ENCODE data around the gene EML6. TPM values are rescaled to one million over a fixed set of nuclear protein-coding genes. Genes with fewer than 3 reads are reported as not detected.

The EML6 gene
- total RNA-seq, 4 donors from 2014 or later = 5.9 to 11.0 (median 7.9) TPM

DNA sequence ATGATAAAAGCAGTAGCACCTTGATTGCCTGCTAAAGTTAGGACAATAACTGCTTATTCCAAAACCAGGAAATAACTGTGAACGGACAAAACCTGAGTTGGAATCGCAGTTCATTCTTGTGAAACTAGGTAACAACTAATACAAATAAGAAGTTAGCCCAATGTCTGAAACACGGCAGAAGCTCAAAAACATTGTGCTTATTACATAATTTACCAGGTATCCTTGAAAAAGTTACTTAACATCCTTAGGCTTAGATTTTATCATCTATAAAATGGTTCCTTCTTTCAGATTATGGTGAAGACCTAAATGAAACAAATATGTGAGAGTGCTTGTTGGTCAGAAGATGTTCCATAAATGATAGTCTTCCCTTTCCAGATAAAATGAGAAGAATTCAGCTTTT is 294.4 kb downstream of the EML6 start:
- Histone ChIP-seq H3K4me3 (no peak overlapping the region), H3K27ac (no peak overlapping the region), H3K4me1 (peaks cover 0 to 9% (median 0%) of the 10 kb centered on the region in 4 donors), H3K27me3 (no peaks in the 10 kb centered on the region), H3K36me3 (peaks cover 0 to 6% (median 0%) of the 10 kb centered on the region in 3 donors), H3K9me3 (no peaks in the 10 kb centered on the region)
- no peak for DNase-seq
- TF ChIP-seq POLR2A (IDR thresholded peaks at IDR 0.05) = no peak
- TF ChIP-seq, protein P1, sequence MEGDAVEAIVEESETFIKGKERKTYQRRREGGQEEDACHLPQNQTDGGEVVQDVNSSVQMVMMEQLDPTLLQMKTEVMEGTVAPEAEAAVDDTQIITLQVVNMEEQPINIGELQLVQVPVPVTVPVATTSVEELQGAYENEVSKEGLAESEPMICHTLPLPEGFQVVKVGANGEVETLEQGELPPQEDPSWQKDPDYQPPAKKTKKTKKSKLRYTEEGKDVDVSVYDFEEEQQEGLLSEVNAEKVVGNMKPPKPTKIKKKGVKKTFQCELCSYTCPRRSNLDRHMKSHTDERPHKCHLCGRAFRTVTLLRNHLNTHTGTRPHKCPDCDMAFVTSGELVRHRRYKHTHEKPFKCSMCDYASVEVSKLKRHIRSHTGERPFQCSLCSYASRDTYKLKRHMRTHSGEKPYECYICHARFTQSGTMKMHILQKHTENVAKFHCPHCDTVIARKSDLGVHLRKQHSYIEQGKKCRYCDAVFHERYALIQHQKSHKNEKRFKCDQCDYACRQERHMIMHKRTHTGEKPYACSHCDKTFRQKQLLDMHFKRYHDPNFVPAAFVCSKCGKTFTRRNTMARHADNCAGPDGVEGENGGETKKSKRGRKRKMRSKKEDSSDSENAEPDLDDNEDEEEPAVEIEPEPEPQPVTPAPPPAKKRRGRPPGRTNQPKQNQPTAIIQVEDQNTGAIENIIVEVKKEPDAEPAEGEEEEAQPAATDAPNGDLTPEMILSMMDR (IDR thresholded peaks at IDR 0.05) = no peak

DNA sequence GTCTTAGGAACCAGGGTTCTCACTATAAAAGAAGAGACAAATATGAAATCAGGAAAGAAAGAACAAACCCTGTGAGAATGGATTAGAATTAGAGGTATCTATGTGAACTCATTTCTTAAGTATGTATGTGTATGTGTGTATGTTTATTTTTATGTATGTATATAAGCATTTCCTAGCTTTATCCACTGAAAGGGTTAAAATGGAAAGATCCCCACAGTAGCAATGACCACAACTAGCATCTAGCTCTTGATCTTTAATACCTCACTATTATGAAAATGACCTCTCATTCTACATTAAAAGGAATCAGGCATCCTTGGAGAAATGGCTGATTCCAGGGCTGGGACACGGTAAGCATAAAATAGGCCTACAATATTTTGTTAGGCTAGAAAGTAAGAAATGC is 295.2 kb downstream of the EML6 start:
- H3K9me3 ChIP-seq = no peaks in the 10 kb centered on the region
- no peak for TF ChIP-seq POLR2A (IDR thresholded peaks at IDR 0.05)
- TF ChIP-seq, protein P1 (IDR thresholded peaks at IDR 0.05) = no peak
- no peaks in the 10 kb centered on the region for H3K27me3 ChIP-seq
- peaks cover 0 to 9% (median 0%) of the 10 kb centered on the region in 4 donors for H3K4me1 ChIP-seq
- no peak overlapping the region for H3K4me3 ChIP-seq
- no peak overlapping the region for H3K27ac ChIP-seq
- peaks cover 0 to 6% (median 0%) of the 10 kb centered on the region in 3 donors for H3K36me3 ChIP-seq
- DNase-seq = no peak

DNA sequence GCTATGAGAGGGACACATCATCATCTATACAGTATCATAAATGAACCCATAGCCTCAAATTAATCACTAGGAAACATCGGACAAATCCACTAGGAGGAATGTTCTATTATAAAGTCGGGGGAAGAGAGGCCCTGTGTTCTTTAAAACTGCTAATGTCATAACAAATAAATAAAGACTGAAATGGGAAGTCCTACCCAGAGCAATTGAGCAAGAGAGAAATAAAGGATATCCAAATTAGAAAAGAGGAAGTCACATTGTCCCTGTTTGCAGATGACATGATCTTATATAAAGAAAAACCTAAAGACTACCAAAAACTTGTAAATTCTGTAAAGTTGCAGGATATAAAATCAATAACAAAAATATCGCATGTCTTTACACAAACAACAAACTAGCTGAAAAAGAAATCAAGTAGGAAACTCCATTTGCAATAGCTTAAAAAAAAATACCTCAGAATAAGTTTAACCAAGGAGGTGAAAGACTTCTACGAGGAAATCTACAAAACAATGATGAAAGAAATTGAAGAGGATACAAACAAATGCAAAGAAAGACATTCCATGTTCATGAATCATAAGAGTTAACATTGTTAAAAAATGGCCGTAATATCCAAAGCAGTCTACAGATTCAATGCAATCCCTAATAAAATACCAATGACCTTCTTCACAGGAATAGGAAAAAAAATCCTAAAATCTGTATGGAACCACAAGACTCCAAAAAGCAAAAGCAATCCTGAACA is 296.2 kb downstream of the EML6 start:
- peaks cover 0 to 6% (median 0%) of the 10 kb centered on the region in 4 donors for H3K4me1 ChIP-seq
- H3K36me3 ChIP-seq = peaks cover 0 to 6% (median 0%) of the 10 kb centered on the region in 3 donors
- no peaks in the 10 kb centered on the region for H3K27me3 ChIP-seq
- H3K9me3 ChIP-seq = no peaks in the 10 kb centered on the region
- H3K27ac ChIP-seq = no peak overlapping the region
- no peak for TF ChIP-seq POLR2A (IDR thresholded peaks at IDR 0.05)
- TF ChIP-seq, protein P1 (IDR thresholded peaks at IDR 0.05) = no peak
- H3K4me3 ChIP-seq = no peak overlapping the region
- no peak for DNase-seq

Small RNAs within 50 kb of the gene (small RNA-seq; reads per million reads assigned to genes)
- gene RNU6-433P = 0 reads per million in 2 donors
- 0 reads per million in 2 donors for gene RNU7-81P

Data from Peyer's patch (tissue), 4 donors.